AG04449 (cell line): Measurements from ENCODE around the gene FIGNL1.

Experiments
- CTCF ChIA-PET: fragments of 350-600 bp; formaldehyde crosslinking; extraction: SDS; loops from one replicate; lab custom pipeline; 2021; ENCODE audit warnings: antibody characterized with exemption; lab: Yijun Ruan, JAX
- POLR2A ChIA-PET: fragments of 400-600, 350-600 bp; formaldehyde crosslinking; extraction: SDS; loops from one replicate; lab custom pipeline; 2020; ENCODE audit warnings: antibody characterized with exemption, inconsistent platforms; lab: Yijun Ruan, JAX
- DNase-seq: peaks from one replicate; pipeline ENCODE4 v3.0.0-alpha.2; 2010; ENCODE audit warnings: low read depth, low spot score
- H3K4me3 ChIP-seq: 2 replicates; pipeline ENCODE4 v1.5.1; 2011; ENCODE audit warnings: low read depth, mild to moderate bottlenecking, control low read depth, low read length
- TF ChIP-seq, protein P1 (sequence below): IDR thresholded peaks from one replicate; pipeline ENCODE4 v1.5.1; 2011; ENCODE audit warnings: mild to moderate bottlenecking, moderate library complexity, low read length, control low read depth, inconsistent platforms; ENCODE audit not compliant: insufficient read depth; ENCODE audit errors: missing control alignments

Gene FIGNL1

DNA sequence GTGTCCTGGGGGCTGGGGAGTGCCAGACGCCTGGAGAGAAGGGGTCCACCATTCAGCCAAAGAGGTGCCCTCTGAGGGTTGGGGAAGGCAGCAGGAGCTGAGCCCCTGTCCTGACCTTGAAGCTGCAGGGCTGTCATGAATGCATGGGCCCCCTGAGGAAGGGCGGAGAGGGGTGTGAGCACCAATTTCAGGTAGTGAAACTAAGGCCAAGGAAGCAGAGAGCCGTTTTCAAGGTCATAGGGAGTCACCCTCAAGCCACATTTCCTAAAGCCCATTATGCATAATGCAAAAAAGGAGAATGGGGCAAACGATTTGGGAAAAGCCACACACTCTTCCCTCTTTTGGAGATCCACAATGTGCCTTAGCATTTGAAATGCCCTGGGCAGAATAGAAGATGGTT, 37.2 kb downstream of the FIGNL1 start:
- TF ChIP-seq, protein P1, sequence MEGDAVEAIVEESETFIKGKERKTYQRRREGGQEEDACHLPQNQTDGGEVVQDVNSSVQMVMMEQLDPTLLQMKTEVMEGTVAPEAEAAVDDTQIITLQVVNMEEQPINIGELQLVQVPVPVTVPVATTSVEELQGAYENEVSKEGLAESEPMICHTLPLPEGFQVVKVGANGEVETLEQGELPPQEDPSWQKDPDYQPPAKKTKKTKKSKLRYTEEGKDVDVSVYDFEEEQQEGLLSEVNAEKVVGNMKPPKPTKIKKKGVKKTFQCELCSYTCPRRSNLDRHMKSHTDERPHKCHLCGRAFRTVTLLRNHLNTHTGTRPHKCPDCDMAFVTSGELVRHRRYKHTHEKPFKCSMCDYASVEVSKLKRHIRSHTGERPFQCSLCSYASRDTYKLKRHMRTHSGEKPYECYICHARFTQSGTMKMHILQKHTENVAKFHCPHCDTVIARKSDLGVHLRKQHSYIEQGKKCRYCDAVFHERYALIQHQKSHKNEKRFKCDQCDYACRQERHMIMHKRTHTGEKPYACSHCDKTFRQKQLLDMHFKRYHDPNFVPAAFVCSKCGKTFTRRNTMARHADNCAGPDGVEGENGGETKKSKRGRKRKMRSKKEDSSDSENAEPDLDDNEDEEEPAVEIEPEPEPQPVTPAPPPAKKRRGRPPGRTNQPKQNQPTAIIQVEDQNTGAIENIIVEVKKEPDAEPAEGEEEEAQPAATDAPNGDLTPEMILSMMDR: no peak
- no peak for DNase-seq
- H3K4me3 ChIP-seq: no peak overlapping the region
- ChIA-PET CTCF (no interaction called here), POLR2A (no interaction called here)

DNA sequence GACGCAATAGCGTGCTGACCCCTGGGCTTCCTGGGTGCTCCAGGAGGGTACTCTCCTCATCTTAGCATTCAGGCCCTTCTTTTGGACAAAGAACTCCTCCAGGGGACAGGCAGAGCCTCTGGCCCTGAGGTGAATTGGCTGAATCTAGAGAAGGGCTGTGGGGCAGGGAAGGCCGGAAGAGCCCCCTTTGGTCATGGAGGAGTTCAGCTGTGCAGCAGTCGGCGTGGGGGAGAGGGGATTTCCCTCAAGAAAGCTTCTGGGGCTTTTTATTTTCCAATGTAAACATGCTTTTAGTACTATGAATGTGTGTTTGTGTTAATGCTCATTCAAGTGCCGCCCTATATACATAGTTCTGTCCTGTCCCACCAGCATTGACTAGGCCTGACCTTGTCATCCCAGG, 38.8 kb downstream of the FIGNL1 start:
- DNase-seq: no peak
- ChIA-PET CTCF (no interaction called here), POLR2A (no interaction called here)
- TF ChIP-seq, protein P1: no peak
- H3K4me3 ChIP-seq: no peak overlapping the region

- no peak overlapping the region for H3K4me3 ChIP-seq
- TF ChIP-seq, protein P1: no peak
- CTCF ChIA-PET: no interaction called here
- POLR2A ChIA-PET: no interaction called here
- DNase-seq: no peak
These were observed 40.0 kb downstream of the FIGNL1 start for GRCh38 chr7:50409856-50410745.

GRCh38 chr7:50406935-50407334, 43.2 kb downstream of the FIGNL1 start:
- no peak overlapping the region for H3K4me3 ChIP-seq
- ChIA-PET POLR2A (no interaction called here), CTCF (no interaction called here)
- no peak for DNase-seq
- TF ChIP-seq, protein P1: no peak

- no peak overlapping the region for H3K4me3 ChIP-seq
- TF ChIP-seq, protein P1: no peak
- ChIA-PET POLR2A (no interaction called here), CTCF (interaction anchor here (2.6 kb wide), 1 partner anchor 13 kb away, joined by 7 read pairs; no protein-coding TSS in a partner anchor)
- DNase-seq: no peak
These were observed 44.9 kb downstream of the FIGNL1 start for GRCh38 chr7:50405221-50405620.

DNA sequence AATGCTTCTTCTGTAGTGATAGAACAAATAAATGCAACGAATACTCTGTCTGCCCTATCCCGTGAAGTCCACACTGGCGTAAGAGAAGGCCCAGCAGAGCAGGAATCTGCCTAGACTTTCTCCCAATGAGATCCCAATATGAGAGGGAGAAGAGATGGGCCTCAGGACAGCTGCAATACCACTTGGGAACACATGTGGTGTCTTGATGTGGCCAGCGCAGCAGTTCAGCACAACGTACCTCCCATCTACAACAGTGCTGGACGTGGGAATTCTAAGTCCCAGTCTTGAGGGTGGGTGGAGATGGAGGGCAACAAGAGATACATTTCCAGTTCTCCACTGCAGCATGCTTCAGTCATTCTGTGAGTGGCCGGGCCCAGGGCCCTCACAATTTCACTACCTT, 45.8 kb downstream of the FIGNL1 start:
- no peak overlapping the region for H3K4me3 ChIP-seq
- CTCF ChIA-PET: interaction anchor here (2.6 kb wide), 1 partner anchor 14 kb away, joined by 7 read pairs; no protein-coding TSS in a partner anchor
- DNase-seq: no peak
- TF ChIP-seq, protein P1: no peak
- POLR2A ChIA-PET: no interaction called here
